ENCODE measurements around the gene EHD3.

- TF ChIP-seq CTCF (IDR thresholded peaks at IDR 0.05; ENCODE audit: poor library complexity, severe bottlenecking) (no peak), EZH2 (IDR thresholded peaks at IDR 0.05; ENCODE audit: borderline replicate concordance, insufficient read depth, low read length, poor library complexity, severe bottlenecking) (no peak), EP300 (conservative IDR thresholded peaks at IDR 0.05; ENCODE audit: poor library complexity, severe bottlenecking) (no peak), RAD21 (conservative IDR thresholded peaks at IDR 0.05) (no peak), POLR2AphosphoS5 (IDR thresholded peaks at IDR 0.05) (no peak), REST (IDR thresholded peaks at IDR 0.05; ENCODE audit: borderline replicate concordance) (no peak), TAF1 (IDR thresholded peaks at IDR 0.05; ENCODE audit: low read depth) (no peak)
Measured at GRCh38 chr2:31227711-31228125, 6.2 kb upstream of the EHD3 start.

Measured in neural cell (in vitro differentiated cells).